HG02884 (cell line): ENCODE results near the gene SSH3.

Experiments
- ATAC-seq: cut with Tn5 transposase; IDR thresholded peaks from one replicate; pipeline ENCODE4 v1.9.1; 2021; ENCODE audit warnings: mild to moderate bottlenecking, moderate library complexity; ENCODE audit not compliant: unreplicated experiment

SSH3 gene

DNA sequence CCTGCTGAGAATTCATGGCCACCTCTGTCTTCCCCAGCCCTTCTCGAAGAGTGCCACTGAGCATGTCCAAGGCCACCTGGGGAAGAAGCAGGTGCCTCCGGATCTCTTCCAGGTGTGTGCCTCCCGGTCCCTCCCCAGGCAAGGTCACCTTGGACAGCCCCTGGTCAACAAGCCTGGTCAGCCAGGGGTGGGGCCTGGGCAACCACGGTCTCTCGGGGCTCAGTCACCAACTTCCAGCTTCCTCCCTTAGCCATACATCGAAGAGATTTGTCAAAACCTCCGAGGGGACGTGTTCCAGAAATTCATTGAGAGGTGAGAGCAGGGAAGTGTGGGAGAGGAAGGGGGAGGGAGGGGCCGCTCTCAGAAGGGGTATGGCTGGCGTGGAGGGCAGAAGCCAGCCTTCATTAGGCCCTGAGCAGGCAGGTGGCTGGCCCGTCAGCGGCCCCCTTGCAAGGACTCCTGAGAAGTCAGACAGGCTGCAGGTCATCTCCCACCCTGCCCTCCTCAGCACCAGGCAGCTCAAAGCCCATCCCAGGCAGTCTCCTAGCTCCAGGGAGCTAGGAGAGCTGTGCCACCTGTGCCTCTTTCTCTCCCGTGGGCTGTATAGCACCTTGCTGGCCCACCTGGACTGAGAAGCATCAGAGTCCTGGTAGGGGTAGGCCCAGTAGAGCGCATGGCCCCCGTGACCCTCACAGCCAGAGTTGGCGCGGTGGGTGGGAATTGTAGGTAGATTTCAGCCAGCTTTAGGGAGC, 23.6 kb upstream of the SSH3 start:
- no peak for ATAC-seq

DNA sequence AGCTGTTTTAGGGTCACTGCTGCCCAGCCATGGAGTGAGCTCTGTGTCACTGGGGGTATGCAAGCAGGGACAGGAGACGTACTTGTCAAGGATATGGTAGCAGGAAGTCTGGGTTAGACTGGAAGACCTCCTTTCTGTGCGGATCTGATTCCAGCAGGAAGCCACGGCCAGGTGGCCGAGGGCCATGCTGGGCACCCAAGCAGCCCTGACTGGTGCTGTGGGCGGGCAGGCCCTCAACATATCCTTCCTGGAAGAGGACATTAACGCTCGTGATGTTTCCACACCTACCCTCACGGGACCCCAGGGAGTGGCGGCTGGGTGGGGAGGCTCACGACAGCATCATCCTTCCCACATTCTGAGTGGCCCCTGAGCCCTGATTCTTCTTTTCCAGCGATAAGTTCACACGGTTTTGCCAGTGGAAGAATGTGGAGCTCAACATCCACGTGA, 23.0 kb upstream of the SSH3 start:
- no peak for ATAC-seq

DNA sequence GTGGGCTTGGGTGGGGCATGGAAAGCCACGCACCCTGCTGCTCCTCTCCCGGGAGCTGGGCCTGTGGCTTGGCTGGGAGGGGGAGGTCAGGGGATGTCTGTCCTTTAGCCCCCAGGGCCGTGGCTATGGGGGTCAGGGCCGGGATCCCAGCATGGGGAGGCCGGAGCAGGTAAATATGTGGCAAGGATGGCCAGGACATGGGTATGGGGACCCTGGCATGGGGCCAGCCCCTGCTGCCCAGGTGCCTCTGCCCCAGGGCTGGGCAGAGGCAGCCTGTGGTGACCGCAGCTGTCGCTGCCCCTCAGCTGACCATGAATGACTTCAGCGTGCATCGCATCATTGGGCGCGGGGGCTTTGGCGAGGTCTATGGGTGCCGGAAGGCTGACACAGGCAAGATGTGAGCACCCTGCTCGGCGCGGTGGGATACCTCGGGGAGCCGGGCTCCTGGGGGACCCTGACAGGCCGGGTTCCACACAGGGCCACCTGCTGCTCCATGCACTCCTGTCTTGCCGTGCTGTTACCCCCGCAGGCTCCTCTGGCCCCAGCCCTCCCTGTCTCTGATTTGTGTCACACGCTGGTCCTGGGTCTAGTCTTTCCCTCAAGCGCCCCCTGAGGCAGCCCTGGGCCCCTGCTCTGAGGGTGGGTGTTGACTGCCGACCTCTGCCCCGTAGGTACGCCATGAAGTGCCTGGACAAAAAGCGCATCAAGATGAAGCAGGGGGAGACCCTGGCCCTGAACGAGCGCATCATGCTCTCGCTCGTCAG, 22.4 kb upstream of the SSH3 start:
- ATAC-seq = no peak

DNA sequence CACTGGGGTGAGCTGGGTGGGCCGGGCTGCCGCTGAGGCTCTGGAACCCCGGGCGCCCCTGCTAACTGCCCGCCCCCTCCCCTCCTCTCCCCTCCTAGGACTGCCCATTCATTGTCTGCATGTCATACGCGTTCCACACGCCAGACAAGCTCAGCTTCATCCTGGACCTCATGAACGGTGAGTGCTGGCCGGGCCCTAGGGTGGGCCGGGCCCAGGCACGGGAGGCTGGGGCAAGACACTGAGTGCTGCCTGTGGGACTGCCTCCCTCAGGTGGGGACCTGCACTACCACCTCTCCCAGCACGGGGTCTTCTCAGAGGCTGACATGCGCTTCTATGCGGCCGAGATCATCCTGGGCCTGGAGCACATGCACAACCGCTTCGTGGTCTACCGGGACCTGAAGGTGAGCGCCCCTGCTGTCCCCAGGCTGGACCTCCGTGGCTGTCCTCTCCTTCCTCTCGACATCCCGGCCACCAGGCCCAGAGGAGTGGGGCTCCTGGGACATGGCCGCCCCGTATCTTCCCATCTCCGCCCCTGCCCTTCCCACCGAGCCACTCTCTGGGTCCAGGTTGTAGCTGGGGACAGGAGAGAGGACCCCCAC, 21.7 kb upstream of the SSH3 start:
- ATAC-seq = no peak

DNA sequence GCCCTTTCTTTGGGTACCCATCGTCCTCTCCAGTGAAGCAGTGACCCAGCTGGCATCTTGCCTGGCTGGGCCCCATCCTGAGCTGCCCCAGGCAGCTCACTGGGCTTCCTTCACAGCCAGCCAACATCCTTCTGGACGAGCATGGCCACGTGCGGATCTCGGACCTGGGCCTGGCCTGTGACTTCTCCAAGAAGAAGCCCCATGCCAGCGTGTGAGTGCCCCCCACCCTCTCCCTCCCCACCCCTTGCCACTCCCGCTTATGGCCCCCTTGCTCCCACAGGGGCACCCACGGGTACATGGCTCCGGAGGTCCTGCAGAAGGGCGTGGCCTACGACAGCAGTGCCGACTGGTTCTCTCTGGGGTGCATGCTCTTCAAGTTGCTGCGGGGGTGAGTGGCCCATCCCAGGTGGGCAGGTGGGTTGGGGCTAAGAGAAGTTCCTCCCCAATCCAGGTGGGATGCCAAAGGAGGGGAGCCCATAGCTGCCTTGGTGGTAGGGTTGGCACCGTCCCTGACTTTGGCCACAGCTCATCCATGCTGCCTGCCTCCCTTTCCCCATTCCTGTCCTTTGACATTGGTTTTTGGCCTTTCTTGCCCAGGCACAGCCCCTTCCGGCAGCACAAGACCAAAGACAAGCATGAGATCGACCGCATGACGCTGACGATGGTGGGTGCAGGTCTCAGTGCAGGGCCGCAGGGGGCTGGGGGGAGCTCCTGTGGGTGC, 21.0 kb upstream of the SSH3 start:
- ATAC-seq = no peak

DNA sequence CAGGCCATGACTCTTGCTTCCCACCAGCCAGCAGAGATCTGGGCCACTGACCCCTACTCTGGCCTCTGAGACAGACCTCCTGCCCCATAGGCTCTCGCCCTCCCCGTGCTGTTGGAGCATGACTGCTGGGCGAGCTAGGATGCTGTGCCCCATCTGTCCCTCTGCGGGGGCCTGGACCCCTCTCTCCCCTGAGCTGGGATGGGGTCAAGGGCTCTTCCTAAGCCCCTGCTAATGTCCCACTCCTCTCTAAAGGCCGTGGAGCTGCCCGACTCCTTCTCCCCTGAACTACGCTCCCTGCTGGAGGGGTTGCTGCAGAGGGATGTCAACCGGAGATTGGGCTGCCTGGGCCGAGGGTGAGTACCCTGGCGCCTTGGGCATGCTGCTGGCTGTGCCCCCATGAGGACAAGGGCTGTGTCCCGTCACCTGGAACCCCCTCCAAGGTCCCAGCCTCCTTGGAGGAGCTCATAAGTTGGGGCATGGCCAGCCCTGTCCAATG, 20.4 kb upstream of the SSH3 start:
- no peak for ATAC-seq

DNA sequence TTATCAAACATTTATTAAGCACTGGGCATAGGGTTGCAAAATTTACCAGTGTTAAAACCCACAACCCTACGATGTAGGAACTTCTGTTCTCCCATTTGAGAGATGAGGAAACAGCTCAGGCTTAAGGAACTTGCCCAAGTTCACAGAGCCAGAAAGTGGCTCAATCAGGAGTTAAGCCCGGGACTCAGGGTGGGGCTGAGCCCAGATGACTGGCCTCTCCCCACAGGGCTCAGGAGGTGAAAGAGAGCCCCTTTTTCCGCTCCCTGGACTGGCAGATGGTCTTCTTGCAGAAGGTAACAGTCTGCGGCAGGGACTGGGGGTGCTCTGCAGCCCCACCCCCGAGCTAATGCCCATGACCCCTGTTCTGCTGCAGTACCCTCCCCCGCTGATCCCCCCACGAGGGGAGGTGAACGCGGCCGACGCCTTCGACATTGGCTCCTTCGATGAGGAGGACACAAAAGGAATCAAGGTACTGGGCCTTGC, 19.8 kb upstream of the SSH3 start:
- no peak for ATAC-seq

DNA sequence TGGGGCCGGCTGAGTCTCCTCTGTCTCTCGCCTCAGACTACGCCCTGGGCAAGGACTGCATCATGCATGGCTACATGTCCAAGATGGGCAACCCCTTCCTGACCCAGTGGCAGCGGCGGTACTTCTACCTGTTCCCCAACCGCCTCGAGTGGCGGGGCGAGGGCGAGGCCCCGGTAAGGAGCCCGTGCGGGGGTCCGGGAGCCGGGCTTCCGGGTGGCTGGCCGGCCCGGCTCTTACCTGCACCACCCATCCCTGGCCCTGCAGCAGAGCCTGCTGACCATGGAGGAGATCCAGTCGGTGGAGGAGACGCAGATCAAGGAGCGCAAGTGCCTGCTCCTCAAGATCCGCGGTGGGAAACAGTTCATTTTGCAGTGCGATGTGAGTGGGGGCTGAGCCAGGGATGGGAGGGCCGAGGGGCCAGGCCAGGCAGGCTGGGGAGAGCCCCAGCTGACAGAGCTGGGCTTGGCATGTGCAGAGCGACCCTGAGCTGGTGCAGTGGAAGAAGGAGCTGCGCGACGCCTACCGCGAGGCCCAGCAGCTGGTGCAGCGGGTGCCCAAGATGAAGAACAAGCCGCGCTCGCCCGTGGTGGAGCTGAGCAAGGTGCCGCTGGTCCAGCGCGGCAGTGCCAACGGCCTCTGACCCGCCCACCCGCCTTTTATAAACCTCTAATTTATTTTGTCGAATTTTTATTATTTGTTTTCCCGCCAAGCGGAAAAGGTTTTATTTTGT, 18.4 kb upstream of the SSH3 start:
- no peak for ATAC-seq

DNA sequence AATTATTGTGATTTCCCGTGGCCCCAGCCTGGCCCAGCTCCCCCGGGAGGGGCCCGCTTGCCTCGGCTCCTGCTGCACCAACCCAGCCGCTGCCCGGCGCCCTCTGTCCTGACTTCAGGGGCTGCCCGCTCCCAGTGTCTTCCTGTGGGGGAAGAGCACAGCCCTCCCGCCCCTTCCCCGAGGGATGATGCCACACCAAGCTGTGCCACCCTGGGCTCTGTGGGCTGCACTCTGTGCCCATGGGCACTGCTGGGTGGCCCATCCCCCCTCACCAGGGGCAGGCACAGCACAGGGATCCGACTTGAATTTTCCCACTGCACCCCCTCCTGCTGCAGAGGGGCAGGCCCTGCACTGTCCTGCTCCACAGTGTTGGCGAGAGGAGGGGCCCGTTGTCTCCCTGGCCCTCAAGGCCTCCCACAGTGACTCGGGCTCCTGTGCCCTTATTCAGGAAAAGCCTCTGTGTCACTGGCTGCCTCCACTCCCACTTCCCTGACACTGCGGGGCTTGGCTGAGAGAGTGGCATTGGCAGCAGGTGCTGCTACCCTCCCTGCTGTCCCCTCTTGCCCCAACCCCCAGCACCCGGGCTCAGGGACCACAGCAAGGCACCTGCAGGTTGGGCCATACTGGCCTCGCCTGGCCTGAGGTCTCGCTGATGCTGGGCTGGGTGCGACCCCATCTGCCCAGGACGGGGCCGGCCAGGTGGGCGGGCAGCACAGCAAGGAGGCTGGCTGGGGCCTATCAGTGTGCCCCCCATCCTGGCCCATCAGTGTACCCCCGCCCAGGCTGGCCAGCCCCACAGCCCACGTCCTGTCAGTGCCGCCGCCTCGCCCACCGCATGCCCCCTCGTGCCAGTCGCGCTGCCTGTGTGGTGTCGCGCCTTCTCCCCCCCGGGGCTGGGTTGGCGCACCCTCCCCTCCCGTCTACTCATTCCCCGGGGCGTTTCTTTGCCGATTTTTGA, 17.5 kb upstream of the SSH3 start:
- no peak for ATAC-seq

DNA sequence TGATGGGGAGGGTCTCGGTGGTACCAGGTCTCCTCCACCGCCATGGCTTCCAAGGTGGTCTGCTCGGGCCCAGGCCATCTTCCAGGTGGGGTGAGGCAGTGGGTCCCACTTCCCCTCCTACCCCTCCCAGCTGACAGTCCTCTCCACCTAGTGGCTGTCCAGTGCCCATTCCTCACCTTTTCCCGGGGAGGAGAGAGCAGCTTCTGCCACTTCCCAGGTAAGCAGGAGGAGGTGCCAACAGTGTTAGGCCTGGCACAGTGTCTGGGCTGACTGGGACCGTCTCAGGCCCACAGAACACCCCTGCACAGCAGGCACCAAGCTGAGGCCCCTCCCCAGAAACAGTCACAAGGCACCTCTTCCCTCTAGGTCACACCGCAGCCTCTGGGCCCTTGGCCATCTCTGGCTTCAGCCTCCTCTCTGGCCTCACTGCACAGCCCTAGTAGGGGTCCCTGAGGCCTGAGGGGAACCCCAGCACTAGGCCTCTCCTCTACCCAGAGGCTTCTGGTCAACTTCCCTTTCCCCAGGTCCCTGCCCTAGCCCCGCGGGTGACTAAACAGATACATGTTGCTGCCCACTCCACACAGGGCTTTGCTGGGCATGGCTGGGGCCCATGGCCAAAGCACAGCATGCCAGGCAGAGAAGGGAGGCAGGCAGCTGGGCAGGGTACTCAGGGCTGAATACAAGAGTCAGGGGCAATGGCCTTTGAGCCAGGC, 16.6 kb upstream of the SSH3 start:
- no peak for ATAC-seq

DNA sequence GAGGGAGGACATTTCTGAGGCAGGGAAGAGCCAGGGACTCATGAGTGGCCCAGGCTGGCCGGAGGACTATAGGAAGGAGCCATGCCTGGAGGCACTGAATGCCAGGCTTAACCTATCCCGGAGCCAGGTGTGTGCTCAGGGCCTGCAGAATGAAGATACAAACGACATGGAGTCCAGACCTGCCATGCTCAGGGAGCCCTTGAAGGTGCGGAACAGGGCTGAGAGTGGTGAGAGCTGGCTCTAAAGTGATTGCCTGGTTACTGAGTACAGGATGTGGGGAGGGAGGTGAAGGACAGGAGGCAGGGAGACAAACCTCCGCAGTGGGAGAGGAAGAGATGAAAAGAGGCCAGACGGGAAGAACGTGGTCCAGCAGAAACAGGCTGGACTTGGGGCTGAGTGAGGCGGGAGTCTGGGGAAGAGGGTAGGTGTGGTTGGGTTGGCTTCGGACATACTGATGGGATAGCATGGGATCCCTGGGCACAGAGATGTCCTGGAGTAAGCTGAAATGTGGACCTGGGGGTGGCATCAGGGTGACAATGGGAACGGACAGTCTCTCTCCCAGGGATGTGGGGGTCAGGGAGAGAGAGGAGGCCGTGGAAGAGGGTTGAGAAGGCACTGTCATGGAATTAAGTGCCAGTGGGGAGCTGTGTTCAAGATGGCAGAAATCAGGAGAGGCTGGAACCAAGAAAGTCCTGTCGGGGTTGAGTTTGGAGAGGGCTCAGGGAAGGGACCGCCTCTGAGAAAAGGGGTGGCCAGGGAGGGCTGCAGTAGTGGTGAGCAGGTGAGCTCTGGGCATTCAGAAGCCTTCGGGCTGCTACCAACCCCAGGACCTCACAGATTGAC, 15.8 kb upstream of the SSH3 start:
- no peak for ATAC-seq

DNA sequence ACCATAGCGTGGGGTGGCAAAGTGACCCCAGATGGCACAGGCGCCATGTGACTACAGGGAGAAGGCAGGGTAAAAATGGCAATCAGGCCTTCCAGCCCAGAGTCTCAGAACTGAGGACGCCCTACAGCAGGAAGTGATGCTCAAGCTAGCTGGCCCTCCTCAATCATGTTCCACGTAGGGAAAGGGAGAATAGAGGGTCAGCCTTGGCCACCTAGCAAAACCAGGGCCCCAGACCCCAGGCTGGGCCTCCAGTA, 15.2 kb upstream of the SSH3 start:
- ATAC-seq = no peak

DNA sequence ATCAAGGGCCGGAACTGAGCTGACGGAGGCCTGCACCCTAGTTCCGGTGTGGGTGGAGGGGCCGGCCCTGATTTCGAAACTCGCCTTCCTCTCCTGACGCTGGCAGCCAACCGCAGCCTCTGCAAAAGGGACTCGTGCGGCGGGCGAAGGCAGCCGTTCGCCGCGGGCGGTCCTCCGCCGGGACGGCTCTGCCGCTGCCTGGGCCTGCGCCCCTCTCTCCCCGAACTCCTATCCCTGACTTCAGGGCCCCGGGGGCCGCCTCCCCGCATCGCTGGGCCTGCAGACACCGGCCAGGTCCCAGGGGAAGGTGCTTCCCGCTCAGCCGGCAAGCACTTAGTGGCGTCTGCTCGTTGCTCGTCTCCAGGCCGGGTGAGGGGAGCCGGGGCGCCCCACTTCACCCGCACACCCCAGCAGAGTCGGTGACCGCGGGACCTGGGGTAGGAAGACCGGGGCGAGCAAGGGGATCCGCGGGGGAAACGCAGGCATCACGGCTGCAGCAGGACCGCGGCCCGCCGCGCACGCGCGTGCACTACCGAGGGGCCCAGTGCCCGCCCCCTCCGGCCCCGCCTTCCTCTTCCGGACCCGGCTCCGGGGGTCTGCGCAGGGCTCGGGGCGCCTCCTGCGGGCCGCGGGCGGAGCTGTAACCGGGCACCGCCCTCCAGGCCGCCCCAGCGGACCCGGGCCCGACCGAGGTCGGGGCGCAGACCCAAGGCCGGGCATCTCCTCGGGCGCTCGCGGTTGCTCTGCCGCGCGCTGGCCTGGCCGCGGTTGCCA, 14.7 kb upstream of the SSH3 start:
- peak; percentile 49 for ATAC-seq

DNA sequence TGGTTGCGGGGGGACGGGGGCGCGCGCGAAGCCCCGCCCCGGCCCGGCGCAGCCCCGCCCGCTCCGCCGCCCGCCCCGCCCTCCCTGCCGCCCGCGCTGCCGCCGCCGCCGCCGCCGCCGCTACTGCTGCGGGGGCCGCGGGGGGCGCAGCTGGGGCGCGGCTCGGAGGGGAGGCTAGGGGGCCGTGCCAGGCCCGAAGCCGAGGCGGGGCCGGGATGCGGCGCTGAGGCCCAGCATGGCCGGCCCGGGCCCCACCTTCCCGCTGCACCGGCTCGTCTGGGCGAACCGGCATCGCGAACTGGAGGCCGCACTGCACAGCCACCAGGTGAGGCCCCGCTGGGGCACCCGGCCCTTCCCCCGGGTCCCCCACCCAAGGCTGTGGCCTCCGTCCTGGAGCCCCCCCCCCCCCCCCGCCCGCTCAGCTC, 14.1 kb upstream of the SSH3 start, which contains the start of gene ANKRD13D:
ANKRD13D (plus strand) TSS at position 78 of the 425 bp plus-strand sequence; CDS start at position 236, 158 bp downstream.
- ATAC-seq = no peak

DNA sequence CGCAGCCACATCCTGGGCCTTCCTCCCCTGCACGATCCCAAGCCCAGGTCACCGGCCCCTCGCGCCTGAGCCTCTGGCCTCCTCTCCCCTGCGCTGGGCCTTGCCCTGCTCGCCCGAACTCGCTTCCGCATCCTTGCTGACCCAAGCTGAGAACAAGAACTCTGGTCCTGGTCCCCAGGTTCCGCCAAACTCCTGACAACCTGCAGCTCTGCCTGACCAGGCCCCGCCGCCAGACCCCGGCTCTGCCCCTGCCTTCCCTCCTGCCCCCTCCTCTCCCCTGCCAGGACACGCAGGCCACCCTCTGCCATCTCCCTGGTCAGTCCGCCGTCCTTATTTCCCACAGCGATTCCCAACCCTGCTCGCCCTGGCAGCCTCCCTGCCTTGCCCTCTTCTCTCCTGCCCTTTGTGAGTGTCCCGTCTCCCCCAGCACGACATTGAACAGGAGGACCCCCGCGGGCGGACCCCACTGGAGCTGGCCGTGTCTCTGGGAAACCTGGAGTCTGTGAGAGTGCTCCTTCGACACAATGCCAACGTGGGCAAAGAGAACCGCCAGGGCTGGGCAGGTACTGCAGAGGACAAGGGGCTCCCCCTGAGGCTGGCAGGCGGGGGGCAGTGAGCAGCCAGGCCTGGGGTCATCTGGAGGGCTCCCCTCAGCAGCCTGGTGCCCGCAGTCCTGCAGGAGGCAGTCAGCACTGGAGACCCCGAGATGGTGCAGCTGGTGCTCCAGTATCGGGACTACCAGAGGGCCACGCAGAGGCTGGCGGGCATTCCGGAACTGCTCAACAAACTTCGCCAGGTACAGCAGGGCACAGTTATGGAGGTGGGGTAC, 13.5 kb upstream of the SSH3 start:
- ATAC-seq = no peak

DNA sequence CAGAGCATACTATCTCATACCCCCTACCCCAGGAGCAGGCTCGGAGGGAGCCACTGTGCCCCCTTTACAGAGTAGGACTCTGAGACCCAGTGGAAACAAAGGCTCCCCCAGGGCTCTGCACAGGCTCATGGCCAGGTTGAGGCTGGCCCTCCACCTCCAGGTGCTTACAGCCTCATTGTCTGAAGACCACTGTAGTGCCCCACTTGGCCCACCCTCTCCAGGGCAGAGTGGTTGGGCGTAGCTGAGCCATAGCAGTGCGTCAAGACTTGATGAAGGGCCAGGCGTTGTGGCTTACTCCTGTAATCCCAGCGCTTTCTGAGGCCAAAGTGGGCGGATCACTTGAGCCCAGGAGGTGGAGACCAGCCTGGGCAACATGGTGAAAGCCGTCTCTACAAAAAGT, 12.5 kb upstream of the SSH3 start:
- no peak for ATAC-seq
